Activated CD8-positive, alpha-beta memory T cell treated with anti-CD3 and anti-CD28 coated beads for 1 hour (primary cell): Measurements from ENCODE around the gene TRRAP.

Experiments used
- DNase-seq, 2 donors: peaks; one replicate each; pipeline ENCODE4 v3.0.0-alpha.2; 2020; ENCODE audit warnings: low read depth in 1 of 2; ENCODE audit errors: extremely low read depth in 1 of 2

Gene TRRAP

DNA sequence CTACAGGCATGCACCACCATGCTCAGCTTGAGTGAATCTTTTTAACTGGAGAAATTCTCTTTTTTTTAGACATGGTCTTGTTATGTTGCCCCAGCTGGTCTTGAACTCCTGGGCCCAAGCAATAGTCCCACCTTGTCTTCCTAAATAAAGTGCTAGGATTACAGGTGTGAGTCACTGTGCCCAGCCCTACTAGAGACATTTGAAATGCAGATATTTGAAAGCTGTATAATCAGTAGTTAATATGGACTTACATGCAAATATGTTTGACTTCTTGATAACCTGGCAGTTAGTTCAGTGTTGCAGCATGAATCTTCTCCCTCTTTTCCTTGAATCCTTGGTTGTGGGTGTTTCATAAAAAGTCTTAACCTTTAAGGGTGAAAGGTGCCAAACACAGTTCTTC, 8.7 kb downstream of the TRRAP start:
- no peak for DNase-seq

GRCh38 chr7:98892609-98893008, 14.3 kb downstream of the TRRAP start:
- DNase-seq: no peak

DNA sequence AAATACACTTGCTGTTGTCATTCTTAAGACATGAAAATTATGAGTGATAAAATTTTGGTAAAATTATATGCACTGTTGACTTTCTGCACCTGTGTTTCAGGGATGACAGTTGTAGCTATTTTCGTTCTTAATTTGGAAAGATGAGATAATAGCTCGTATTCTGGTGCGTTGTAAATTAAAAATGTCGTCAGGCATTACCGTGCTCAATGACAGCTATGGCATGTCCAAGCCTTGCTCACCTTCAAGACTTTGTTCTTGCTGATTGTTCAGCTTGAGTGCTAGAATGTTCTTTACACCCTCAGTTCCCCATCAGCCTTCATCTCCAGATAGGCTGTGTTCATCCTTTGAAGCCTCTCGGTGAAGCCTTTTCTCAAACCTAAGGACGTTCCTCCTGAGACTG, 21.5 kb downstream of the TRRAP start:
- no peak for DNase-seq

- no peak for DNase-seq
These were observed 22.5 kb downstream of the TRRAP start for GRCh38 chr7:98900815-98901214.

- DNase-seq: no peak
These were observed 24.2 kb downstream of the TRRAP start for GRCh38 chr7:98902523-98902922.

DNA sequence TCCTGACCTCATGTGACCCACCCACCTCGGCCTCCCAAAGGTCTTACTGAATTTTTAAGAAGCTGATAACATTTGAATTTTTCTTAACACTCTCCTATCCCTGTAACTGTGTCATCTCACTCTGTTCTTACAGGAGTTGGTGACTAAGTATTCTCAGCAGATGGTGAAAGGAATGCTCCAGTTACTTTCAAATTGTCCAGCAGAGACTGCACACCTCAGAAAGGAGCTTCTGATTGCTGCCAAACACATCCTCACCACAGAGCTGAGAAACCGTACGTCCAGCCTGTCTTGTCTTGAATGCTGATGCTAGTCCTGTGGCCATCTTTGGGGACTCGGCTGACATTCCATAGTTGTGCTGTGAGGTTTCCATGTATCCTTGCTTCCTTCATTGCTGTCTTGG, 24.9 kb downstream of the TRRAP start:
- DNase-seq: no peak

DNA sequence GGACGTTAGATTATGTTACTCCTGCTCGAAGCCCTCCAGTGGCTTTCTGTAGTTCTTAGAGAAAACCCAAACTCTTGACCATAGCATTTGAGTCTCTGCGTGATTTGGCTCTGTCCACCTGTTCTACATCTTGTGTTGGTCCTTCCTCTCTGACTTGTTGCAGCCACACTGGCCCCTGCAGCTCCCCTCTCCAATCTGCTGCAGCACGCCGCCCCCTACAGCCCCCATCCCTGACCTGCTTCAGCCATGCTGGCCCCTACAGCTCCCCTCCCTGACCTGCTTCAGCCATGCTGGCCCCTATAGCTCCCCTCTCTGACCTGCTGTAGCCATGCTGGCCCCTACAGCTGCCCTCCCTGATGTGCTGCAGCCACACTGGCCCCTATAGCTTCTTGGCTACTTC, 29.2 kb downstream of the TRRAP start:
- no peak for DNase-seq

GRCh38 chr7:98908585-98908984, 30.3 kb downstream of the TRRAP start:
- DNase-seq: no peak

DNA sequence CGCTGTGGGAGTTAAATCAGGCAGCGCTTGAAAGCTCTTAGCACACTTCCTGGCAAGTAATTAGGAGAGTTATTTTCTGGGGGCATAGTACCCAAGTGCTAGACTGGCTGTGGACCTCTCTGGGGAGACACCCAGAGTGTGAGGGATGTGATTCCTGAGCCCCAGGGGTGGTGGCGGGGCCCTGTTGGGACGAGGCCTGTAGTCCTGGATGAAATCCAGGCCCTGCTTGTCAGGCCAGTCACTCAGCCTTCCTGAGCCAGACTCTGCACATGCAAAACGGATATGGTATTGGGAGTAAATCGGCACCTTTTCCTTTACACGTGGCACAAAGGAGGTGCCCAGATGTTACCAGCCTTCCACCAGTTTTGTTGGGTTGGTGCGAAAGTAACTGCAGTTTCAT, 31.2 kb downstream of the TRRAP start:
- DNase-seq: no peak

GRCh38 chr7:98910427-98910826, 32.1 kb downstream of the TRRAP start:
- DNase-seq: no peak

- DNase-seq: no peak
These were observed 33.6 kb downstream of the TRRAP start for GRCh38 chr7:98911916-98912315.

- no peak for DNase-seq
These were observed 34.7 kb downstream of the TRRAP start for GRCh38 chr7:98913026-98913425.

DNA sequence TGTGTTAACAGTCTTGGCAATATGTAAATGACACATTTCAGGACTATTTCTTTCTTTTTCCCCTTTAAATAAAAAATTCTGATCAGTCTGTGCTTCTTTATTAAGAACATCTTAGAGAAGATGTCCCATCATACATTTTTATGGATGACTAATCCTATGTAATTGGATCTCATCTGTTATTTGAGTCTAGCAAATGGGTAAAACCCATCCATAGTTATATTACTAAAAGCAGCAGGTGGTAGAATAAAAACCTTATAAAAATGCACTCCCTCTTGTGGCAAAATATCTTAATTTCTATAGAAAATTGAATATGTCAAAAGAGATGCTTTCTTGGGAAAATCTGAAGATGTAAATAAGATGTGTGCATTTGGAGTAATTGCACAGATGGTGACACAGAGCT, 35.3 kb downstream of the TRRAP start:
- DNase-seq: no peak

GRCh38 chr7:98917331-98917730, 39.0 kb downstream of the TRRAP start:
- no peak for DNase-seq

DNA sequence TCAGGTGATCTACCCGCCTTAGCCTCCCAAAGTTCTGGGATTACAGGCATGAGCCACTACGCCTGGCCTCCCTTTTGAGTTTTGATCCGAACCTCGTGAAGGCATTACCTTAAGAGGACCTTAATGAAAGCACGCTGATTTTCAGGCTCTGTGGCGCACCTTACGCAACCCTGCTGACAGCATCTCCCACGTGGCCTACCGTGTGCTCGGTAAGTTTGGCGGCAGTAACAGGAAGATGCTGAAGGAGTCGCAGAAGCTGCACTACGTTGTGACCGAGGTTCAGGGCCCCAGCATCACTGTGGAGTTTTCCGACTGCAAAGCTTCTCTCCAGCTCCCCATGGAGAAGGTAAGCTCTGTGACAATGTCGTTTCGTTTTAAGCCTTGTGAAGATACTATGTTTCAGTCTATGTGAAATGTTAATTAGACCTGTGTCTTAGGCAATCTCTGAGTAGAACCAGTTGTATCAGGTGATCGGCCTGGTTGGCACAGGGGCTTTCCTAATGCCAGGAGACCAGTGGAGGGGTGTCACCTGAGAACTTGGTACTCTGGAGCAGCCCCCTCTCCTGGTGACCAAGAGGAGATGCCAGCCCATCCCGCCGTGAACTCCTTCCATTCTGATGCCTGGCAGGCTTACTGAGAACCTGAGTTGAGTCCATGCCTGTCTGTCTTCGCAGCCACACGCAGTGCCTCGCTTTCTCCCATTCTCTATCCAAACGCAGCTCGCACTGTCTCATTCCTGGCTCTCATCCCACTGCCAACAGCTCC, 43.5 kb downstream of the TRRAP start:
- no peak for DNase-seq

DNA sequence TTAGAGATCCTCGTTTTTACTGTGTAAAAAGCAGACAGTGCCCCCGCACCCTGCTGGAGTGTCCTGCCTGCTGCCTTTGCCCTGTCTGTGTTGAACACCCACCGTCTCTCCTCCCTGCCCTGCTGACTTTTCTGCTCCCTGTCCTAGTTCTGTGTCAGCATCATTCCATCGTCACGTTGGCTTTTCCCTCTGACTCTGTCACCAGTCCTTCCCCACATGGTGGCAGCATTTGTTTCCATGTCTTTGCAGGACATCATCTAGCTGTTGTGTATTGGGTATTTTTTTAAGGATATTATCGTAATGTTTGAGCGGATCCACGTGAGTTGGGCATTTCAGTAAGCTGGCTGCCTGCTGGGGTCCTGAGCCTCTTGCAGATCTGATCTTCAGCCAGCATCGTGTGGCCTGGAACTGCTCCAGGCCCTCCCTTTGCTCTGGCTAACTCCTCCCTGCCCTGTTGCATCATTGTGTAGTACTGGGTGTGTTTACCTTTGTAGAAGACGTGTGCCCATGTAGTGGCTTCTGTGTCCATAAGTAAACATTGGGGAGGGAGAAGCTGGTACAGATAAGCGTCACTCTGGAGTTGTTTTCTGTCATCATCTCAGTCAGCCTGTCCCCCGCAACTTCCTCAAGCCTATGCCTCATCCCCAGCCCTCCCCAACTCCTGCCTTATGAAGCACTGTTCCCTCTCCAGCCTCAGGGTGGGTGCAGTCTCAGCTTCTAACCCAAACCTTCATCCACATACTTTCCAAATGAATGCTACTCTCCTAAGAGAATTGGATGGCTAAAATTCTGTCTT, 44.3 kb downstream of the TRRAP start:
- DNase-seq: no peak

GRCh38 chr7:98923512-98923911, 45.2 kb downstream of the TRRAP start:
- no peak for DNase-seq

GRCh38 chr7:98927125-98927524, 48.8 kb downstream of the TRRAP start:
- DNase-seq: no peak

DNA sequence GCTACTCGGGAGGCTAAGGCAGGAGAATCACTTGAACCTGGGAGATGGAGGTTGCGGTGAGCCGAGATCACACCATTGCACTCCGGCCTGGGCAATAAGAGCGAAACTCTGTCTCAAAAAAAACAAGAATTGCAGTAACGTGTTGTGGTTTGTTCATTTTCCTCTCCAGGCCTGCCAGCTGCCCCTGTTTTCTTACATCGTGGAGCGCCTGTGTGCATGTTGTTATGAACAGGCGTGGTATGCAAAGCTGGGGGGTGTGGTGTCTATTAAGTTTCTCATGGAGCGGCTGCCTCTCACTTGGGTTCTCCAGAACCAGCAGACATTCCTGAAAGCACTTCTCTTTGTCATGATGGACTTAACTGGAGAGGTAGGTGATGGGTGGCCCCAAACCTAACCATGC, 52.1 kb downstream of the TRRAP start:
- DNase-seq: no peak

GRCh38 chr7:98930921-98931320, 52.6 kb downstream of the TRRAP start:
- DNase-seq: no peak

GRCh38 chr7:98933321-98933720, 55.0 kb downstream of the TRRAP start:
- no peak for DNase-seq

DNA sequence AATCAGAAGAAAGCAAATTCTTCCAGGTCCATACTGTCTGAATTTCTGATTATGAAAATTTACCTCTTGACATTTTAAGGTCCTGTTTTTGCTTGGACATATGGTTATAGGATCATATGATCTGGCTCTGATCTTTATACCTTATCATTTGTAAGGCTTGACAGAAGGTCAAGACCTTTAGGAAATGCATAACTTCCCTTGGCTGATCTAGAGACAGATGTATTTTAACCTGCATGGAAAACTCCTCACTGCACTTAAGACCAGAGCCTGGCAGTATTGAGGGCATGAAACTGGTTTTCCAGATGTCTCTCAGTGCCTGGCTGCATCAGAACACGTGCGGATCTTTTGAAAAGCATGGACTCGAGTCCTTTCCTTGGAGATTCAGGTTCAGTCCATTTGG, 55.9 kb downstream of the TRRAP start:
- DNase-seq: no peak
